GM19043 (cell line): ENCODE data around the gene TMOD1.
"Not testable (repeated sequence)": the region's sequence is repeated elsewhere in the genome, so short reads cannot be mapped to it uniquely, and the experiment has no call there.

Experiments used
- ATAC-seq: cut with Tn5 transposase; IDR thresholded peaks from one replicate; pipeline ENCODE4 v1.9.1; 2021; ENCODE audit warnings: low read depth; ENCODE audit not compliant: unreplicated experiment

TMOD1 gene

GRCh38 chr9:97497558-97498375 lies 3.7 kb upstream of the TMOD1 start:
- ATAC-seq = not testable (repeated sequence)

- not testable (repeated sequence) for ATAC-seq
Observed at GRCh38 chr9:97498846-97499245, 2.6 kb upstream of the TMOD1 start.

GRCh38 chr9:97500263-97500662 lies 1.2 kb upstream of the TMOD1 start:
- ATAC-seq = no peak

DNA sequence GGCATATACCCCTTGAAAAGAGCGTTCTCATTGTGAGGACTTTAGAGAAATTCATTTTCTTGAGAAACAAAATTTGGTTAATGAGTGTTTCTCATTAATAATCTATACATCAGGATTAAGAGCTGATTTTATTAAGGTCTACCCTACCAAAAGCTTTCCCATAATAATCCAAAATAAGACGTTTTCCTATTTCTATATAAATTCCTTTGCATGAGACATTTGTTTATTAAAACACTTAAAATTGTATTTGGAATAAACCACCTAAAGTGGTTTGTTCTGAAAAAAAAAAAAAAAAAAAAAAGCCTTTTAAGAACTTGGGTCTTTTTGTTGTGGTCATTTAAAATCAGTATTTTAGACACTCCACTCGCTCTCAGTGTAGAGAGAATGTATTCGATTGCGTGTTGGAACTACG lies 695 bp upstream of the TMOD1 start:
- ATAC-seq = no peak

DNA sequence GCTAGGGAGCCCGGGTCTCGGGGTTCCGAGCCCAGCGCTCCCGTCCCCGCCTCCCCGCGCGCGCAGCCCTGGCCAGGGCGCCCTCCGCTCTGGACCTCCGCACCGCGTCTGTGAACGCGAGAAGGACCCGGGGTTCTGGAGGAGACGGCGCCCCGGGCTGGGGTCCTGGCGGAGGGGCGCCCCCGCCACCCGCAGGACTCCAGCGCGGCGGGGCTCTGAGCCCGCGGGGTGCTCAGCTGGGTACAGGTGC lies 431 bp downstream of the TMOD1 start:
- ATAC-seq = no peak

GRCh38 chr9:97502222-97502983 lies 937 bp downstream of the TMOD1 start:
- peak; percentile 3 for ATAC-seq

- ATAC-seq = no peak
Observed at GRCh38 chr9:97502984-97503861, 1.8 kb downstream of the TMOD1 start.

DNA sequence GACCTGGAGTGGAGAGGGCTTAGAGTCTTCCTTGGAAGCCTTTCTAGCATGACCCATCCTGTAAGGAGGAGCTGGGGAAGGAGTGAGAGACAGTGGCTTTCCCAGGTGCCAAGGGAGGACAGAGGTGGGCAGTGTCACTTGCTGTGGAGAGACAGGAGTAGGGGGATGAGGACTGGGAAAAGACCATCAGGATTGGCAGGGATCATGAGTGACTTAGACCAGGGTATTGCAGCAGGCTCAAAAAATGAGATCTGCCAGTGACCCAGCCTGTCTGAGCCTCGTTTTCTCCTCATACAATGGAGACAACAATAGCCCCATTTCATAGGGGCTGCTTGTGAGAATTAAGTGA lies 2.4 kb downstream of the TMOD1 start:
- ATAC-seq = no peak

- no peak for ATAC-seq
Observed at GRCh38 chr9:97504381-97505216, 3.1 kb downstream of the TMOD1 start.

DNA sequence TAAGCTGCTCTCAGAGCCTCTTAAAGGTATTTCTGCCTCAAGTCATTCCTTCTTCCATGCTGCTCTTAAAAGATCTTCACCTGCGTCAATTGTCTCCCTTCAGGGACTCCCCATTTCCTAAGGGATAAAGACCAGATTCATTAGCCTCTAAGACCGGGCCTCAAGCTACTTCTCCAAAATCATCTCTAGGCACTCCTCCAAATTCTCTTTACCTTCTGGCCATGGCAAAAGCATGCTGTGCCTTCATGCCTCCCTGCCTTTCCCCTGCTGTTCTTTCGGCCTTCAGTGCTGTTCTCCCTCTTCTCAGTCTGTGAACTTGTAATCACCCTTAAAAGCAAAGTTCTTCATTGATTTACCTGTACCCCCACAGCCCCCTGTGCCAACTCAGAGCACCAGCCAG lies 4.4 kb downstream of the TMOD1 start:
- no peak for ATAC-seq

DNA sequence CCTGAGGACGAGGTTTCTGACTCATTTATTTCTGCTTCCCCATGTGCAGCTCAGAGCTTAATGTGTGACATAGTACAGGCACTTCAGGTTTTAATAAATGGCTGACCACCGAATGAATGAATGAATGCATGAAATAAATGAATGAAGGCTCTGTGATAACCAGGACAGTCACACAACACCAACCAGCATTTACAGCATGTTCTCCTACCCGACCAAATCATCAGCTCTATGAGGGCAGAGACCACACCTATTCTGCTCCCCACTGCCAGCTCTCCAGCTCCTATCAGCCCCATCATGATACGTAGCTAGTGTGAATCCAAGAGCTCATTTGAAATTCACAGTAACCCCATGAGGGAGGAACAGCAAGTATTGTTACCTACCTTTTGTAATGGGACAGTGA lies 4.8 kb downstream of the TMOD1 start:
- ATAC-seq = no peak

DNA sequence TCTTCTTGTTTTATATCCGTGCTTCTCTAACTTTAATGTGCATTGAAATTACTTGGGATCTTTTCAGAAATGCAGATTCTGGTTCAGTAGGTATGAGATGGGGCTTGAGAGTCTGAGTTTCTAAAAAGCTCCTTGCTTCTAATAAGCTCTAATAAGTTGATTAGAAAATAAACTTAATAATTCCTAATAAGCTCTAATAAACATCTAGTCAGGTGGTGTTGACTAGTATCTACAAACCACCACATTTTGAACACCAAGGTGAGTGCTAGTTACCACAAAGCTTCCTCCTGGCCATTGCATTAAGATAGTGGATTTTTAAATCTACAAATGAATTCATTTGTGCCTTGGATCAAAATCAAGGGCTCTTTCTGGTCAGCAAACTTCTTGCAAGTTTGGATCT lies 5.3 kb downstream of the TMOD1 start:
- no peak for ATAC-seq

DNA sequence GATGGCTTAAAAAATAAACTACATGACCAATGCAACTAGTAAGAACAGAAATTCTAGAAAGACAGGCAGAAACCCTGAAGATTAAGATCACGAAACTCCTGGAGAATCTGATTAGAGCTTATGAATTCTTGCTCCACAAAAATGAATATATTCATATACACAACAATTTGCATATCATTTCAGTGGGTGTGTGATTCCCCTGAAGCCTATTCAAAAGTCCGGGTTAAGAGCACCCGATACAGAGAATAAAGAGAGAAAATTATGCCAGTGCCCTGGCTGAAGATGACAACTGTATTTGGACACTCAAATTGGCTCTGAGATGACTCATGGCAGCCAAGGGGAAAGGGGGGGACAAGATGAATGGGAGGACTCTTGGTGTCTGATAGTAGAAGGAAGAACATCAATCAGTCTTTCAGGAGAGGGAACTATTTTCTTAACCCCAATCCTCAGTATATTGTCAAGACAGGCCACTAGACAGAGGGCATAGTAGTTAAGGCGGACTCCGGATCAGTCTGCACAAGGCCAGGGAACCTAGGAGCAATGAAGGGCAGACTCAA lies 6.0 kb downstream of the TMOD1 start:
- no peak for ATAC-seq

DNA sequence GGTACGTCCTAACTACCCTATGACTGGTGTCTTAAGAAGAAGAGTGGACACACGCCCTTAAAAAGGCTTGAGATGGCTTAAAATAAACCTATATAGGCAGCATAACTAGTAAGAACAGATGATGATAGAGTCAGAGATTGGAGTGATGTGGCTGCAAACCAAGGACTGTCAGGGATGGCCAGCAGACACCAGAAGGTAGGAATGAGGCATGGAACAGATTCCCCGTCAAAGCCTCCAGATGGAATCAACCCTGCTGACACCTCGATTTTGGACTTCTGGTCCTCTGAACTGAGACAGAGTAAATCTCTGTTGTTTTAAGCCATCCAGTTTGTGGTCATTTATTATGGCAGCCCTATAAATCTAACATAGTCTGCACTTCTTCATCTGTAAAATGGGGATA lies 7.4 kb downstream of the TMOD1 start:
- no peak for ATAC-seq

GRCh38 chr9:97510797-97511654 lies 9.6 kb downstream of the TMOD1 start:
- no peak for ATAC-seq

- no peak for ATAC-seq
Observed at GRCh38 chr9:97511655-97512427, 10.4 kb downstream of the TMOD1 start.

DNA sequence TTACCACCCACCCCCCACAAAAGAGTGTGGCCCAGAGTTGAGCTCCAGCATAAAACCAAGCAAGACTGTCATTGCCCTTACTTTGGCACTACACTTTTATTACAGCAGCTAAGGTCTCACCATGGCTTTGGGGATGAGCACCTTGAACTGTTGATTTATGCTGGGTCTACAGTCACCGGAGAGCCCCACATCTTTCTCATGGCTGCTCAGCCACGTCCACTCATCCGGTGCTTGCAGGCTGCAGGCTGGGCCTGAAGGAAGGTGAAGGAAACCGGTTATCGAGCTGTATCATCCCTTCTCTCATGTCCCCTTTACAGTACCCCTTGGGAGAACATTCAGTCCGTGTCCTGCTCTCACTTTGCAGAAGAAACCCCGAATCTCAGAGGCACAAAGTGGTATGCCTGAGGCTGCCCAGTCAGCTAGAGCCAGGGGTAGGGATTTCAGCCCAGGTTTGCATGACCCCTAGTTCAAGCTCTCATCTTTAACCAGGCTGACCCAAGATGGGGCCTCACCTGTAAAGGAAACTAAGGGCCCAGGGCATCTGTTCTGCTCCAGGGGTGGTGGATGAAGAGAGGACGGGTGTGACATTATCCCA lies 11.6 kb downstream of the TMOD1 start:
- no peak for ATAC-seq

- ATAC-seq = no peak
Observed at GRCh38 chr9:97514531-97514930, 13.1 kb downstream of the TMOD1 start.
